Measurements from ENCODE around the gene ADAMTSL5.

DNA sequence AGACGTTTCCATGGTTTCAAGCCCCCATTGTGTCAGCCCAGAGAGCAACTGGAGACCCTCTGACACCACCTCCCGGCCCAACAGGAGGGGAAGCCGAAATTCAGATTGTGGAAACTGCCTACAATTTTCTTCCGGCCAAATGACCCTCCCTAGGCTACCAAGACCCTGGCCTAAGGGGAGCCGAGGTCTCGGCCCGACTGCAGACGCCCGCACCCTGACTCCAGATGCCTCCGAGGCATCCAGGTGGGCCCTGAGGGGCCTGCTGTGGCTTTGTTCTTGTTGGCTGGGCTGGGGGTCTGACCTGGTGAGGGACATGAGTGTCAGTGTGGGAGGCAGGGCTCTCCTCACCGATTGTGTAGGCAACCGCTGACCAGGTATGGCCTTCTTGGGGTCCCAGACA lies 45.7 kb upstream of the ADAMTSL5 start:
- TF ChIP-seq, protein P1, sequence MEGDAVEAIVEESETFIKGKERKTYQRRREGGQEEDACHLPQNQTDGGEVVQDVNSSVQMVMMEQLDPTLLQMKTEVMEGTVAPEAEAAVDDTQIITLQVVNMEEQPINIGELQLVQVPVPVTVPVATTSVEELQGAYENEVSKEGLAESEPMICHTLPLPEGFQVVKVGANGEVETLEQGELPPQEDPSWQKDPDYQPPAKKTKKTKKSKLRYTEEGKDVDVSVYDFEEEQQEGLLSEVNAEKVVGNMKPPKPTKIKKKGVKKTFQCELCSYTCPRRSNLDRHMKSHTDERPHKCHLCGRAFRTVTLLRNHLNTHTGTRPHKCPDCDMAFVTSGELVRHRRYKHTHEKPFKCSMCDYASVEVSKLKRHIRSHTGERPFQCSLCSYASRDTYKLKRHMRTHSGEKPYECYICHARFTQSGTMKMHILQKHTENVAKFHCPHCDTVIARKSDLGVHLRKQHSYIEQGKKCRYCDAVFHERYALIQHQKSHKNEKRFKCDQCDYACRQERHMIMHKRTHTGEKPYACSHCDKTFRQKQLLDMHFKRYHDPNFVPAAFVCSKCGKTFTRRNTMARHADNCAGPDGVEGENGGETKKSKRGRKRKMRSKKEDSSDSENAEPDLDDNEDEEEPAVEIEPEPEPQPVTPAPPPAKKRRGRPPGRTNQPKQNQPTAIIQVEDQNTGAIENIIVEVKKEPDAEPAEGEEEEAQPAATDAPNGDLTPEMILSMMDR (IDR thresholded peaks at IDR 0.05): no peak
- TF ChIP-seq EP300 (IDR thresholded peaks at IDR 0.05): no peak
- no peak for TF ChIP-seq POLR2A (IDR thresholded peaks at IDR 0.05)
